Progenitor cell of endocrine pancreas (in vitro differentiated cells): ENCODE results near the gene CEACAM18. TPM values are rescaled to one million over a fixed set of nuclear protein-coding genes. Genes with fewer than 3 reads are reported as not detected.
"Not testable (repeated sequence)": the region's sequence is repeated elsewhere in the genome, so short reads cannot be mapped to it uniquely, and the experiment has no call there.

Source experiments
- DNase-seq: peaks from one replicate; pipeline ENCODE4 v3.0.0; 2021; ENCODE audit warnings: low spot score; ENCODE audit not compliant: unreplicated experiment
- H3K27ac Mint-ChIP-seq: 2 replicates; pipeline ENCODE4 v1.8.0; 2021; ENCODE audit warnings: mild to moderate bottlenecking, moderate library complexity, mixed read lengths
- H3K27me3 Mint-ChIP-seq: 2 replicates; pipeline ENCODE4 v1.8.0; 2021; ENCODE audit warnings: mixed read lengths
- H3K36me3 Mint-ChIP-seq: 2 replicates; pipeline ENCODE4 v1.8.0; 2022; ENCODE audit warnings: mixed read lengths; ENCODE audit not compliant: insufficient read depth
- H3K4me1 Mint-ChIP-seq: 2 replicates; pipeline ENCODE4 v1.8.0; 2021; ENCODE audit warnings: low read depth, mixed read lengths
- H3K4me3 Mint-ChIP-seq: 2 replicates; pipeline ENCODE4 v1.8.0; 2021; ENCODE audit warnings: low read depth, mild to moderate bottlenecking, moderate library complexity, mixed read lengths
- H3K9me3 Mint-ChIP-seq: 2 replicates; pipeline ENCODE4 v1.8.0; 2021; ENCODE audit warnings: low read depth, mixed read lengths
- total RNA-seq: library from RNA; stranded (reverse); gene quantifications from 2 replicates; pipeline ENCODE4 v1.2.1, GENCODE V29; 2021
- TF ChIP-seq, protein P1 (sequence below): fragments of 200-600 bp; sonication (generic); IDR thresholded peaks from one replicate; pipeline ENCODE4 v1.5.0; 2021; ENCODE audit warnings: antibody characterized with exemption, mild to moderate bottlenecking; ENCODE audit not compliant: unreplicated experiment

Gene CEACAM18
- total RNA-seq, 1 donor from 2014 or later = not detected

DNA sequence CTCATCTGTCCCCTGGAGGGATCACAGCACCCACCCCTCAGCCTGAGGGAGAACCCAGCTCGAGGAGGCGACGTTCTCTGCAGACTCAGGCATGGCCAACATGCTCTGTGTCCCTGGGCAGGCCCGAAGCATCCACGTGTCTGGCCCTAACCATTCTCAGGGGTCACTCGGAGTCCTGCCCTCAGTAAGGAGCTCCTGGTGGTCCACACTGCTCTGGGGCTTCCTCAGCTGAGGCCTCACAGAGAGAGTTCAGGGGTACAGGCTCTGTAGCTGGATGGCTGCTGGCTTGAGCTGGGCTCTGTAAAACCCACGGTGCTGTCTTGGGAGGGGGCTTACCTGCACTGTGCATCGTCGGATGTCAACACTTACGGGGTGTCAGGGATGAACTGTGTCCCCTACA lies 15.7 kb upstream of the CEACAM18 start:
- H3K36me3 Mint-ChIP-seq = no peaks in the 10 kb centered on the region
- H3K4me1 Mint-ChIP-seq = no peaks in the 10 kb centered on the region
- TF ChIP-seq, protein P1, sequence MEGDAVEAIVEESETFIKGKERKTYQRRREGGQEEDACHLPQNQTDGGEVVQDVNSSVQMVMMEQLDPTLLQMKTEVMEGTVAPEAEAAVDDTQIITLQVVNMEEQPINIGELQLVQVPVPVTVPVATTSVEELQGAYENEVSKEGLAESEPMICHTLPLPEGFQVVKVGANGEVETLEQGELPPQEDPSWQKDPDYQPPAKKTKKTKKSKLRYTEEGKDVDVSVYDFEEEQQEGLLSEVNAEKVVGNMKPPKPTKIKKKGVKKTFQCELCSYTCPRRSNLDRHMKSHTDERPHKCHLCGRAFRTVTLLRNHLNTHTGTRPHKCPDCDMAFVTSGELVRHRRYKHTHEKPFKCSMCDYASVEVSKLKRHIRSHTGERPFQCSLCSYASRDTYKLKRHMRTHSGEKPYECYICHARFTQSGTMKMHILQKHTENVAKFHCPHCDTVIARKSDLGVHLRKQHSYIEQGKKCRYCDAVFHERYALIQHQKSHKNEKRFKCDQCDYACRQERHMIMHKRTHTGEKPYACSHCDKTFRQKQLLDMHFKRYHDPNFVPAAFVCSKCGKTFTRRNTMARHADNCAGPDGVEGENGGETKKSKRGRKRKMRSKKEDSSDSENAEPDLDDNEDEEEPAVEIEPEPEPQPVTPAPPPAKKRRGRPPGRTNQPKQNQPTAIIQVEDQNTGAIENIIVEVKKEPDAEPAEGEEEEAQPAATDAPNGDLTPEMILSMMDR = no peak
- no peaks in the 10 kb centered on the region for H3K9me3 Mint-ChIP-seq
- H3K27ac Mint-ChIP-seq = no peak overlapping the region
- no peak for DNase-seq
- H3K27me3 Mint-ChIP-seq = peaks cover 46% of the 10 kb centered on the region
- no peak overlapping the region for H3K4me3 Mint-ChIP-seq

DNA sequence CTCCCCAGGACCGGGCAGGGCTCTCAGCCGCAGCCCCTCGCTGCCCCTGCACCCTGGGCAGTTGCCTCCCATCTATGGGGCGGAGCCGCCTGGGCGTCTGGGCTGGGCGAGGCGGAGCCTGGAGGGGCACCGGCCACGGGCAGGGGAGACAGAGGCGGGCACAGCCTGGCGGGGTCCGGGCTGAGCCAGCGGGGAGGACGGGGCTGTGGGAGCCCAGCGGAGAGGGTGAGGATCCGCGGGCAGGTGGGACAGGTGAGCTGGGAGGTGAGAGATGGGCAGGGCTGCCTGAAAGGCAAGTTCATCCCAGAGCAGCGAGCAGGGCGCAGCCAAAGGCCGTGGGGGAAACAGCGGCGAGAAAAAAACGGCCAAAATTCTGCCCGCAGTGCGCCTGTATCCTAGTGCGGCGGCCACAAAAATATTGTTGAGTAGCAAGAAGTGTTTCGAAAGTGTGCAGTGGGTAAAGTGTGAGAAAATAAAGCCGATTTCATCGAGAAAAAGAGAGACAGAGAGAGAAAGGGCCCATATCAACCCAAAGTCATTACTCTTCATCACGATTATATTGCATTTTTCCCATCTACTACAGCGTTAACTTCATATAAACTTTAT lies 14.3 kb upstream of the CEACAM18 start:
- H3K36me3 Mint-ChIP-seq, H3K4me3 Mint-ChIP-seq, H3K9me3 Mint-ChIP-seq, H3K4me1 Mint-ChIP-seq, H3K27ac Mint-ChIP-seq, DNase-seq: not testable (repeated sequence)
- peaks cover 56% of the 10 kb centered on the region for H3K27me3 Mint-ChIP-seq

DNA sequence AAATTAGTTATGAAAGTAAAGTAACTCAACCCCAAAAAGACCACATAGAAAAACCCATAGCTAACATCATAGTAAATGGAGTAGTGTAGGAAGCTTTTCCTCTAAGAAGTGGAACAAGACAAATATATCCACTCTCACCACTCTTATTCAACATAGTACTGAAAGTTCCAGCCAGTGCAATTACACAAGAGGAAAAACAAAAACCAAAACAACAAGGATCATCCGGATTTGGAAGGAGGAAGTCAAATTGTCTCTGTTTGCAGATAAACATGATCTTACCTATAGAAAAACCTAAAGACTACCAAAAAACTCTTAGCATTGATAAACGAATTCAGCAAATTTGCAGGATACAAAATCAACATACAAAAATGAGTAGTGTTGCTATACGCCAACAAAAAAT lies 11.6 kb upstream of the CEACAM18 start:
- peaks cover 59% of the 10 kb centered on the region for H3K27me3 Mint-ChIP-seq
- TF ChIP-seq, protein P1 = no peak

GRCh38 chr19:51467864-51468544 lies 10.3 kb upstream of the CEACAM18 start:
- Mint-ChIP-seq H3K9me3 (no peaks in the 10 kb centered on the region), H3K27ac (no peak overlapping the region), H3K36me3 (no peaks in the 10 kb centered on the region), H3K27me3 (peaks cover 67% of the 10 kb centered on the region), H3K4me3 (no peak overlapping the region), H3K4me1 (no peaks in the 10 kb centered on the region)
- TF ChIP-seq, protein P1 = no peak
- no peak for DNase-seq

More for the DNA sequence above, 11.6 kb upstream of the CEACAM18 start:
- no peak overlapping the region for H3K27ac Mint-ChIP-seq
- no peak for DNase-seq
- H3K4me1 Mint-ChIP-seq = no peaks in the 10 kb centered on the region
- no peak overlapping the region for H3K4me3 Mint-ChIP-seq
- no peaks in the 10 kb centered on the region for H3K36me3 Mint-ChIP-seq
- no peaks in the 10 kb centered on the region for H3K9me3 Mint-ChIP-seq

DNA sequence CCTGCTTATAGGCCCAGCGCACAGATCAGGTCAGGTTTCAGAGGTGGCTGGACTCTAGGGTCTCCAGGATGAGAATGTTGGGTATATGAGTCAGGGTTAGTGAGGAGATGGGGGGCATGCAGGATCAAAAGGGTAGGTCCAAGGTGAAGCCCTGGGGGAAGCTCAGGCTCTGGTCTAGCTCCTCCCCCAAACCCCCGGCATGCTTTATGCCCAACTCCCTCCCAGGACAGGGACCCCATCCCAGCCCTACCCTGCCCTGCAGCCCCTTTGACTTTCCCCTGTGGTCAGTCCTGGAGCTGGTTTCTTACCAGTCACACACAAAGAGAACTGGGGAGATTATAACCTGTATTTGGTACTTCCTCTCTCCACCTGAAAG lies 9.8 kb upstream of the CEACAM18 start:
- no peaks in the 10 kb centered on the region for H3K36me3 Mint-ChIP-seq
- TF ChIP-seq, protein P1 = no peak
- H3K27ac Mint-ChIP-seq = no peak overlapping the region
- no peaks in the 10 kb centered on the region for H3K9me3 Mint-ChIP-seq
- no peak for DNase-seq
- no peaks in the 10 kb centered on the region for H3K4me1 Mint-ChIP-seq
- peaks cover 64% of the 10 kb centered on the region for H3K27me3 Mint-ChIP-seq
- no peak overlapping the region for H3K4me3 Mint-ChIP-seq

DNA sequence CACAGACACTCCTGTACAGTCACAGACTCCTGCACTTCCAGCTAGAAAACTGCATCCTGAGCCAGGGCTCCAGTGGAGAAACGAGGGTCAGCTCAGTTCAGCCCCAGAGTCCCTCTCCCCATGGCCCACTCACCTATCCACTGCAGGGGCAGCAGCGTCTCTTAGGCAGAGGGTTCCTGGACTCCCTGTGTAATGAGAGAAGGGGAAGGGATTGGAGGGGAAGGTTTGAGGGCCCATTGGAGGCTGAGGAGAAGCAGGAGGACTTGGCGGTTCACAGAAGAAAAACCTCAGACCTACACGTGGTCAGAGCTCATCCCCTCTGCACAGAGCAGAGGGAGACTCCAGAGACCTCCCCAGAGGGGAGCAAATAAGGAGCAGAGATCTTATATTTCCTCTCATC lies 9.2 kb upstream of the CEACAM18 start:
- H3K4me3 Mint-ChIP-seq = no peak overlapping the region

More for the DNA sequence above, 9.2 kb upstream of the CEACAM18 start:
- TF ChIP-seq, protein P1 = no peak
- no peak overlapping the region for H3K27ac Mint-ChIP-seq
- no peaks in the 10 kb centered on the region for H3K4me1 Mint-ChIP-seq
- peaks cover 63% of the 10 kb centered on the region for H3K27me3 Mint-ChIP-seq
- H3K36me3 Mint-ChIP-seq = no peaks in the 10 kb centered on the region
- no peak for DNase-seq
- H3K9me3 Mint-ChIP-seq = no peaks in the 10 kb centered on the region
